ENCODE results near the gene DHPS. TPM values are rescaled to one million over a fixed set of nuclear protein-coding genes. Genes with fewer than 3 reads are reported as not detected.
"Not testable (repeated sequence)": the region's sequence is repeated elsewhere in the genome, so short reads cannot be mapped to it uniquely, and the experiment has no call there.

The DHPS gene
- total RNA-seq, 2 donors from 2014 or later, result 68.4 to 74.7 TPM

DNA sequence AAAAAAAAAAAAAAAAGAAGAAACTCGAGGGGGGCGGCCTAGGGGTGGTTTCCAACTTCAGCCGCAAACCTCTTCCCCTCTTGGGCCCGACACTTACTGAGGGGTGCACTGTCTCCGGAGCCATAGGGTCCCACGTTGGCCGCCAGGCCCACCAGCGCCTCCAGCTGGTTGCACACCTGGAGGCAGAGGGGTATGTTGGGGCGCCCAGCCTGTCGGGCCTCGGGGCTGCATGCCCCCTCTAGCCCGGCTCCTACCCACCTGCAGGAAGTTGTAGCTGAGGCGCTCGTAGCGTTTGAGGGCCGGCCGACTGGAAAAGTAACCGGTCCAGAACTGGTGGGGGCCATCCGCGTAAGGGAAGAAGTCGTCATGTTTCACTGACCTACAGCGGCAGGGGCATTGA is 23.7 kb downstream of the DHPS start:
- intact Hi-C loops (cut with DNase I, micrococcal nuclease), result no loop called here
- DNase-seq, result no peak
- ATAC-seq, result no peak

DNA sequence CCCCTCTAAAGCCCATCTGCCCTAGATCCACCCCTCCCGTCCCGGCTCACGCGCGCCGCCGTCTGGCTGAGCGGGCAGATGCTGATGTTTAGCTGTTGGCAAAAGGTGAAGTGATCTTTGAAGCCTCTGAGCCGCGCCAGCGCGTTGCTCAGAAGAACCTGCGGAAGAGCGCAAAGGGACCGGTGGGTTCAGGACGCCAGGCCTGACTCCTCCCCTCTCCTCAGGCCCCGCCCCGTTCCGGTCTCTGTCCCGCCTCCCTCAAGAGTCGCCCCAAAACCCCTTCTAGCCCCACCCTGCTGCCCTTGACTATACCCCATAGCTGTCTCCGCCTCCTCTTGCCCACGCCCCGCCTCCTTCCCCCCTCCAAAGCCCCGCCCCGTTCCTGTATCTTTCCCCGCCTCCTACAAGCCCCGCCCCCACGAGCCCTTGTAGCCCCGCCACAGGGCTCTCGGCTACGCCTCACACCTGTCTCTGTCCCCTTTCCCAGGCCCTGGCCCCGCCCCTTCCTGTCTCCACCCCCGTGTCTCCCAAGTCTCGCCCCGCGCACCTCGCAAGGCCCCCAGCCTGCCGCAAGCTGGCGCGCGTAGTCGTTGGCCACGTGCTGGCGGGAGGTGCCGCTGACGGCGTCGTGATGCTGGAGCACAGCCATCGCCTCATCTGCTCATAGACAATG is 24.6 kb downstream of the DHPS start:
- intact Hi-C loops (cut with DNase I, micrococcal nuclease), result no loop called here
- ATAC-seq (no peak), DNase-seq (no peak)

DNA sequence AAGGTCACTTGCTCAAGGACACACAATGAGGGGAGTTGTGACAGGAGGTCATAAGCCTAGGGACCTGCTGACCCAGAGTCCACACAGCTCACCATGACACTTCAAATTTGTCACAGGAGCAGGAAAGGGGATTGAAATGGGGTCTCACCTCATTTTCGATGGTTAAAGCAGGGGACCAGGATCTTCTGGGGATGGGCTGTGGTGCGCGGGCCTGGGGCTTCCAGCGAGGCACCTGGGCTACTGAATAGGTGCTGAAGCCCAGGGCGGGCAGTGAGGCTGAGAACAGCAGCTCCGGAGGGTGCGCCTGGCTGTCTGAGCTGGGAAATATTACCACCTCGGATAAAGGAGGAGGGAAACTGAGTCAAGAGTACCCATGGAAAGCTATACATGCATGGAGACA is 26.1 kb downstream of the DHPS start:
- intact Hi-C loops (cut with DNase I, micrococcal nuclease), result no loop called here
- DNase-seq (no peak), ATAC-seq (no peak)

DNA sequence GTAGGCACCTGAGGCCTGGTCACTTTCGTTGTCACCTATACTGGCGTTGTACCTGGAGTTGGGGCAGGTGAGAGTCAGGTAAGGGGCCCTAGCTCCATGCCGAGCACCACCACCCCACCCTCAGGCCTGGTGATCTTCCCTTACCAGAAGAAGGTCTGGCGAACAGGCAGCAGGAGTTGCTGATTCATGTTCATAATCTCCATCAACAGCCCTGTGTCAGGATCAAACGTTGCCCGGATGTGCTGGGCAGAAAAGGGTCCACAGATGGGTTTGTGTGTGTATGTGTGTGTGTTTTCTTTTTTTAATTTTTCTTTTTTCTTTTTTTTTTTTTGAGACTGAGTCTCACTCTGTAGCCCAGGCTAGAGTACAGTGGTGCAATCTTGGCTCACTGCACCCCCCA is 29.5 kb downstream of the DHPS start:
- DNase-seq (no peak), ATAC-seq (no peak)
- intact Hi-C loops (cut with DNase I, micrococcal nuclease), result no loop called here

DNA sequence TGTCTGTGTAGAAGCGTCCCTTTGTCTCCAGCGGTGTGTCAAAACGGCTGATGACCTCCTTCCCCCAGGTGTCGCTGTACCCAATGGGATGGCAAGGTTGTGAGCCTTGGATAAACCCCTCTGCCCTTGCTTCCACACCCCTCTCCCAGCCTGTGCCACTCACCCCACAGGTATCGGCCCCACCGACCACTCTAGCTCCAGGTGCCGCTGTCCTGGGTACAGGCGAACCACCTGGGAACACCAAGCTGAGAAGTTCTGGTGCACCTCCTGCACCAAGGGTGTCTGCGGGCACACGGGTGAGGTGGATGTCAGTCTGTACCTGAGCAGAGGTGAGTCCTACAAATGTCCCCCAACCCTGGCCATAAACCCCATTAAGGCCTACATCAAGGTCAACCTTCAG is 31.7 kb downstream of the DHPS start:
- intact Hi-C loops (cut with DNase I, micrococcal nuclease), result no loop called here
- ATAC-seq (no peak), DNase-seq (no peak)

DNA sequence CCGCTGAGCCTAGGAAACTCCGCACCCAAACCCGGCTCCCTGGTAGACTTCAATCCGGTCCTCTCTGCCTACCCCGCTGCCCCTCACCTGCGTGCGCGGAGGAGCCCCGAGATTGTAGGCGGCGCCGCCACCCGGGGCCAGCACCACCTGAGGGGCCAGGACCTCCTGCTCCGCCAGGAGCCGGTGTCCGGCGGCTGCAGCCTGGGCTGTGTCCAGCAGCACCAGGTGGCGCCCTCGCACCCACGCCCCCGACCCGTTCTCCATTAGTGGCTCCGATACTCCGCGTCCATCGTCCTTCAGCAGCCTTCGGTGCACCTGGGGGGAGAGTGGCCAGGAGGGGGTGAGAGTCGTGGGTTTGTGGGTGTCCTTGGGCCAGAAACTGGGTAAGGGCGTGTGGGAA is 33.6 kb downstream of the DHPS start:
- DNase-seq (no peak), ATAC-seq (peak; percentile 40)
- intact Hi-C loops (cut with DNase I, micrococcal nuclease), result no loop called here

DNA sequence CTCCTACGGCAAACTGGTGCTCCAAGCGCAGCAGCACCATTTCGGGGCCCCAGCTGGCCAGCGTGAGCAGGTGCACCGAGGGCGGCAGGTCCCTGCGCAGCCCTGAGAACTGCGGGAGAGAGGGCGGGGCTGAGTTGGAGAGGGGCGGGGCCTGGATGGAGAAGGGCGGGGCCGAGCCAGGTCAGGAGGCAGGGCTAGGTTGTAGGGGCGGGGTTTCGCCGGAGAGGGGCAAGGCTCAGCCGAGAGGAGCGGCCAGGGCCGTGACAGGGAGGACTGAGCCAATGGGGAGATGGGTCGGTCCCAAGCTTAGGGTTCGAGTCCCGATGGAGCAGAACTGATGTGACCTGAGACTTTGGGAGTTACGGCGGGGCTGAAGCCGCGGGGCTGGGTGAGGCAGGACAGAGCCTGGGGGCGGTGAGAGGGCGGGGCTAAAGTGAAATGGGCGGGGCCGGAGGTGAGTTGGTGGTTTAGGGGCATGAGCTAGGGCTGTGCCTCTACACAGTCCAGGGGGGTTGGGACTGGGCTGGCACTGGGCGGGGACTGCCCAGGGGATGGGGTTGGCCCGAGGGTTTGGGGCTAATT is 34.1 kb downstream of the DHPS start:
- DNase-seq, result peak; percentile 79 to 84
- intact Hi-C loops (cut with DNase I, micrococcal nuclease), result no loop called here
- peak; percentile 98 for ATAC-seq

DNA sequence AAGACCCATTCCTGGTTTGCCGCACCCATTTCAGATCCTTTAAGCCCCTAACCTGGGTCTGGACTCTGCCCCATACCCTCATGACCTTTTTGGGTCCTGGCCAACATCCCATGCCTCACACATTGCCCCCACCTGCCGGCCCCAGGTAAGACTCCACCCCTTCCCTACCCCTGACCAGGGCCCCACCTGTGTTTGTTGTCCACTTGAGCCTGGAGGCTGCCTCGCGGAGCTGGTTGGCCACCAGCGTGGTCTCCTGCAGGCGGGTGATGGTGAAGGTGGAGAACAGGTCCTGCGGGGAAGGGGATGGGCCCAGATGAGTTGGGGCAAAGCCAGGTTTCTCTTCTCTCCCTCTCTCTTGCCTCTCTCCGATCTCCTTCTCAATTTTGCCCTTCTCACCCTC is 34.6 kb downstream of the DHPS start:
- no peak for DNase-seq
- no peak for ATAC-seq
- intact Hi-C loops (cut with DNase I, micrococcal nuclease), result no loop called here

DNA sequence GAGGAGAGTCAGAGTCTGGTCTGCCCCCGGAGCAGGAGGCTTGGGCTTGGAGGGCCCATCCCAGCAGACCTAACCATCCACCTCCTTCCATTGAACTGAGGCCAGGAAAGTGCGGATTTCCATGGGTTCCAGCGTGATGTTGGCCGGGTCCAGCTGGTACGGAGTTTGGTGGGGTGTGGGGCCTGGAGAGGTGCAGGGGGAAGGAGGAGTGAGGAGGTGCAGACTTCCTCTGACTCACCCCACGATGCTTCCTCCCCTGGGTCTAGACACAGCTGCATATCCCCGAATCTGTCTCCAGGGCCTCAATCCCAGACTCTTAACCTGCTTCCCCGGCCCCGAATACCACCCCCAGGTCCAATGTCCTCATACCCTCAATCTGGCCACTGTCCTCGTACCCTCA is 35.1 kb downstream of the DHPS start:
- DNase-seq, result no peak
- intact Hi-C loops (cut with DNase I, micrococcal nuclease), result no loop called here
- no peak for ATAC-seq

DNA sequence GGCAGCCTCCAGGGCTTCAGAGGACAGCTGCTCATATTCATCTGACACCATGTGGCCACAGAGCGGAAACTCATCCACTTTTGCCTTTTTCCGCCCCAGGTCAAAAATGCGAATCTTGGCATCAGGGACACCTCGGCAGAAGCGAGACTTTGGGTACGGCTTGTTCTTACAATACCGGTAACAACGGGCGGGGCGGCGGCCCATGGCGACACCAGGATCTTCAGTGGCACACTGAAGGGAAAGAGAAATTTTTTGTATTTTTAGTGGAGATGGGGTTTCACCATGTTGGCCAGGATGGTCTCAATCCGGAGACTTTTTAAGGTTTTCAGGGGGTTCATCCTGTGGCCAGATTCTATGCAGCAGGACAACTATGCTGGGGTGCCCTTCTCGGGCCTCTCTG is 38.0 kb downstream of the DHPS start:
- ATAC-seq; intact Hi-C loops (cut with DNase I, micrococcal nuclease); DNase-seq: not testable (repeated sequence)

DNA sequence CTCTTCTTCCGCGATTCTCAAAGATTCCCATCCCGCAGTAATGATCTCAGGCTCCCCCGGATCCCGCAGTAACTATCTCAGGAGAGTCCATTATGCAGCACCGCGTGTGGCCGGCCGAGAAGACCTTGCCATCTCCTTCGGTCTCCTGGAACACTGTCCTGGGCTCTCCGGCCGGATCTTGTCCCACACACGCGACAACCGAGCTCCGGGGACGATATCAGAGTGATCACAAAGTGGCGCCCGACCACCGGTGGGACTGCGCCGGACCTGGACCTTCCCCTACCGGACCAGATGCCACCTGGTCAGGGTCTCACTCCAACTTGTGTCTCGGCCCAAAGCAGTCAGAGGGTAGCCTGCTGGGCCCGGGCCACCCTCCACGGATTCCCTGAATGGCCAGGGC is 39.2 kb downstream of the DHPS start:
- DNase-seq (no peak), ATAC-seq (no peak)
- intact Hi-C loops (cut with DNase I, micrococcal nuclease), result no loop called here

DNA sequence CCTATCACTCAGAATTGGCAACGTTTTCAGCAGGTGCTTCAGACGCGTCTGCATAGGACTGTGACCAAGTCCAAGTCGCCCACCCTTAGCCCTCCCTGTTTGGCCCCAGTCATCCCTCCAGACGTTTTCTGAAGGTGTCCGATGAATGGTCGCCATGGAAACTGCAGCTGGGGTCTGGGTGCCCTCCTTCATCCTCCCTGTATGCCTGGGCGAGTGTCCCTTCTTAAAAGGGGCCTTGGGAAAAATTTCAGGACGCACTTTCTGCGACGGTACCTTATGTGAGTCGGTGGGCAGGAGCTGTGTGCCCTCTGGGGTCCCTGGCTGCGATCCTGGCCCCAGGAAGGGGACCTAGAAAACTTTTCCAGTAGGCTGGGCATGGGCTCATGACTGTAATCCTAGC is 40.2 kb downstream of the DHPS start:
- intact Hi-C loops (cut with DNase I, micrococcal nuclease), result no loop called here
- no peak for ATAC-seq

DNA sequence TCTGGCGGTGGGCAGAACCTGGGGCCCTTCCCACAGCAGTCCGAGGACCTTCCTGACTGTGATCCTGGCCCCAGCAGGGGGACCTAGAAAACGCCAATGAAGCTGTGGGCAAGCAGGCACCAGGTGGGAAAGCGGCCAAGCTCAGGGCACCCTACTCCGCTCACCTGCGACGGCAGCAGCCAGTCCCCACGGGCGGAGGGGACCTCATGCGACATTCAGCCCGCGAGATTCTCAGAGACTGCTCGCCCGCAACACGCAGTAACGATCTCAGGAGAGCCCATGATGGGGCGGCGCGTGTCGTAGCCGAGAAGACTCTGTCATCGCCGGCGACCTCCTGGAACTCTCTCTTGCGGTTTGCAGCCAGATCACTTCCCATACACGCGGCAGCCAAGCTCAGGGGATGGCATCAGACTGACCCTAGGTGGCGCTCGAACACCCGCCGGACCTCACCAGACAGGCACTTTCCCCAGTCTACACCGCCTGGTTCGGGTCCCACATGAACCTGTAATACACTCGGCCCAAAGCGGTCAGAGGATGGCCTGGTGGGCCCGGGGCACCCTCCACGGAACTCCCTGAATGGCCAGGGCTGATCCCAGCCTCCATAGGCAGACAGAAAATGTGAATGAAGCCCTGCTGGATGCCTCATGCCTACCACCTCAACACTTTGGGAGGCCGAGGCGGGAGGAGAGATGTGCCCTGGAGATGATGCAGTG is 41.6 kb downstream of the DHPS start:
- intact Hi-C loops (cut with DNase I, micrococcal nuclease), result no loop called here
- ATAC-seq, result peak; percentile 94
- DNase-seq, result peak; percentile 74 to 89

More for the DNA sequence above, 40.2 kb downstream of the DHPS start:
- DNase-seq, result no peak

DNA sequence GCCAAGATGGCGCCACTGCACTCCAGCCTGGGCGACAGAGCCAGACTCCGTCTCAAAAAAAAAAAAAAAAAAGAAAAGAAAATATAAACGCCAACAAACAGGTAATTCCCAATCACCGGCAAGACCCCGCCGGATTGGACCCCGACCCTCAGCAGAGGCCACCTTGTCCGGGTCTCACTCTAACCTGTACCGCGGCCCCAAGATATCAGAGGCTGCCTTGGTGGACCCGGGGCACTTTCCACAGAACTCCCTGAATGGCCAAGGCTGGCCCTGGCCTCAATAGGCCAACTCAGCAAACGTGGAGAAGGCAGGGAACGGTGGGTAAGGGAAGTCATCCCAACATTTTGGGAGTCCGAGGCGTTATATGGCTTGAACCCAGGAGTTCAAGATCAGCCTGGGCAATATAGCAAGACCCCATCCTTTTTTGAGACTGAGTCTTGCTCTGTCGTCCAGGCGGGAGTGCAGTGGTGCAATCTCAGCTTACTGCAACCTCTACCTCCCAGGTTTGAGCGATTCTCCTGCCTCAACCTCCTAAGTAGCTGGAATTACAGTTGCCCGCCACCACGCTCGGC is 43.0 kb downstream of the DHPS start:
- DNase-seq (no peak), ATAC-seq (no peak)
- intact Hi-C loops (cut with DNase I, micrococcal nuclease), result no loop called here

DNA sequence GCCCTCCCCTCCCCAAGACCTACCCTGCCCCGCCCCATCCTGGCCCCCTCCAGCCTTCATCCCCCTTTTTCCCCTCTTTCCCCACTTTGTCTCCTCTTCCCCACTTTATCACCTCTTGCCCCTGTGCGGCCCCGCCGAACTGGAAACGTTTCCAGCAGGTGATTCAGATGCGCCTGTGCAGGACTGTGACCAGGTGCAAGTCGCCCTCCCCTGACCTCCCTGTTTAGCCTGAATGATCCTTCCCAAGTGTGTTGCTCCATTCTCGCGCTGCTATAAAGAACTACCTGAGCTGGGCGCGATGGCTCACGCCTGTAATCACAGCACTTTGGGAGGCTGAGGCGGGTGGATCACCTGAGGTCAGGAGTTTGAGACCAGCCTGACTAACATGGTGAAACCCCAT is 45.0 kb downstream of the DHPS start:
- intact Hi-C loops (cut with DNase I, micrococcal nuclease), result no loop called here
- no peak for ATAC-seq
- DNase-seq, result no peak

DNA sequence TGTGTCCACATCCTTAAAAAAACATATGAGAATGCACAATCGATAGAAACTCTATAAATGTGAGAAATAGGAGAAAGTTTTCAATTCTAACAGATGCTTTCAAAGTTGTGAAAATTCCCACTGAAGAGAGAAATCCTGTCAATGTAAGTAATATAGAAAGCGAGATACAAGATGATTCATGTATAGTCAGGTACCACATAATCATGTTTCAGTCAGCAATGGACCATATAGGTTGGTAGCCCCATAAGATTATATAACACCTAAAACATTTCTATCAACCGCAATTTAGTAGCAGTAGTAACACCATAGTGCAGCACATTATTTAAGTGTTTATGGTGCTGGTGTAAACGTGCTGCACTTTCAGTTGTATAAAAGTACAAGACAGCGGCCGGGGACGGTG is 52.5 kb downstream of the DHPS start:
- ATAC-seq (no peak), DNase-seq (no peak)
- intact Hi-C loops (cut with DNase I, micrococcal nuclease), result no loop called here

DNA sequence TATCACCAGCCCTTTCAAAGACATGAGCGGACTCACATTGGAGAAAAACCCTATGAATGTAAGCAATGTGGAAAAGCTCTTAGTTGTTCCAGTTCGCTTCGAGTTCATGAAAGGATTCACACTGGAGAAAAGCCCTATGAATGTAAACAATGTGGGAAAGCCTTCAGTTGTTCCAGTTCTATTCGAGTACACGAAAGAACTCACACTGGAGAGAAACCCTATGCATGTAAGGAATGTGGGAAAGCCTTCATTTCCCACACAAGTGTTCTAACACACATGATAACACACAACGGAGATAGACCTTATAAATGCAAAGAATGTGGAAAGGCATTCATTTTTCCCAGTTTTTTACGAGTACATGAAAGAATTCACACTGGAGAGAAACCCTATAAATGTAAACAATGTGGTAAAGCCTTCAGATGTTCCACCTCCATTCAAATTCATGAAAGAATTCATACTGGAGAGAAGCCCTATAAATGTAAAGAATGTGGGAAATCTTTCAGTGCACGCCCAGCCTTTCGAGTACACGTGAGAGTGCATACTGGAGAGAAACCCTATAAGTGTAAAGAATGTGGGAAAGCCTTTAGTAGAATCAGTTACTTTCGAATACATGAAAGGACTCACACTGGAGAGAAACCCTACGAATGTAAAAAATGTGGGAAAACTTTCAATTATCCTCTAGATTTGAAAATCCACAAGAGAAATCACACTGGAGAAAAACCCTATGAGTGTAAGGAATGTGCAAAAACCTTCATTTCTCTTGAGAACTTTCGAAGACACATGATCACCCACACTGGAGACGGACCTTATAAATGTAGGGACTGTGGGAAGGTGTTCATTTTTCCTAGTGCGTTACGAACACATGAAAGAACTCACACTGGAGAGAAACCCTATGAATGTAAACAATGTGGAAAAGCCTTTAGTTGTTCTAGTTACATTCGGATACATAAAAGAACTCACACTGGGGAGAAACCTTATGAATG is 53.3 kb downstream of the DHPS start:
- intact Hi-C loops (cut with DNase I, micrococcal nuclease), result no loop called here
- ATAC-seq (no peak), DNase-seq (no peak)

DNA sequence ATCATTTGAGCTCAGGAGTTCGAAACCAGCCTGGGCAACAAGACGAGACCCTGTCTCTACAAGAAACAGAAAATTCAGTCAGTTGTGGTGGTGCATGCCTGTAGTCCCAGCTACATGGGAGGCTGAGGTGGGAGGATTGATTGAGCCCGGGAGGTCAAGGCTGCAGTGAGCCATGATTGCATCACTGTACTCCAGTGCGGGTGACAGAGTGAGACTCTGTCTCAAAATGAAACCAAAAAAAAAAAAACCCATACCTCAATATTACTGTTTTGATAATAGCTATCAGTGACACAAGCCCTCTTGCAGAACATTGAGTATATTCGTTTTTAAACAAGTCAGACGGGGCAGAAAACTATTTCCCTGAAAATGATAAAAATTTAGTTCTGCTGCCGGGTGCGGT is 54.7 kb downstream of the DHPS start:
- DNase-seq, result no peak
- intact Hi-C loops (cut with DNase I, micrococcal nuclease), result no loop called here
- no peak for ATAC-seq
